Measurements from ENCODE around the gene SLC30A3. TPM values are rescaled to one million over a fixed set of nuclear protein-coding genes. Genes with fewer than 3 reads are reported as not detected.

The SLC30A3 gene
- total RNA-seq, 1 donor from 2014 or later: not detected

GRCh38 chr2:27285481-27285880, 22.6 kb upstream of the SLC30A3 start:
- DNase-seq (ENCODE audit: low read depth): no peak
- TF ChIP-seq CTCF (conservative IDR thresholded peaks at IDR 0.05; ENCODE audit: low read depth, low read length): no peak

GRCh38 chr2:27284996-27285395, 22.1 kb upstream of the SLC30A3 start:
- no peak overlapping the region for H3K4me3 ChIP-seq (ENCODE audit: low read depth, low read length)
- no peak for TF ChIP-seq CTCF (conservative IDR thresholded peaks at IDR 0.05; ENCODE audit: low read depth, low read length)
- no peak for DNase-seq (ENCODE audit: low read depth)

More at GRCh38 chr2:27285481-27285880, 22.6 kb upstream of the SLC30A3 start:
- H3K4me3 ChIP-seq (ENCODE audit: low read depth, low read length): no peak overlapping the region

- TF ChIP-seq CTCF (conservative IDR thresholded peaks at IDR 0.05; ENCODE audit: low read depth, low read length): no peak
- no peak for DNase-seq (ENCODE audit: low read depth)
- no peak overlapping the region for H3K4me3 ChIP-seq (ENCODE audit: low read depth, low read length)
Observed at GRCh38 chr2:27282892-27283291, 20.0 kb upstream of the SLC30A3 start.

- no peak for DNase-seq (ENCODE audit: low read depth)
- TF ChIP-seq CTCF (conservative IDR thresholded peaks at IDR 0.05; ENCODE audit: low read depth, low read length): no peak
- no peak within 1 kb of the TSS for H3K4me3 ChIP-seq (ENCODE audit: low read depth, low read length)
Observed at GRCh38 chr2:27281855-27282559, 19.2 kb upstream of the SLC30A3 start, which contains the start of gene TRIM54. Gene TRIM54 (plus strand): TSS chr2:27282429. CDS start chr2:27282732, 303 bp downstream.

- no peak overlapping the region for H3K4me3 ChIP-seq (ENCODE audit: low read depth, low read length)
- no peak for DNase-seq (ENCODE audit: low read depth)
- no peak for TF ChIP-seq CTCF (conservative IDR thresholded peaks at IDR 0.05; ENCODE audit: low read depth, low read length)
Observed at GRCh38 chr2:27281442-27281841, 18.6 kb upstream of the SLC30A3 start.

GRCh38 chr2:27280826-27281225, 18.0 kb upstream of the SLC30A3 start:
- no peak for DNase-seq (ENCODE audit: low read depth)
- H3K4me3 ChIP-seq (ENCODE audit: low read depth, low read length): no peak overlapping the region
- no peak for TF ChIP-seq CTCF (conservative IDR thresholded peaks at IDR 0.05; ENCODE audit: low read depth, low read length)

- no peak for TF ChIP-seq CTCF (conservative IDR thresholded peaks at IDR 0.05; ENCODE audit: low read depth, low read length)
- no peak for DNase-seq (ENCODE audit: low read depth)
Observed at GRCh38 chr2:27278010-27278409, 15.2 kb upstream of the SLC30A3 start.

More at GRCh38 chr2:27278010-27278409, 15.2 kb upstream of the SLC30A3 start:
- no peak overlapping the region for H3K4me3 ChIP-seq (ENCODE audit: low read depth, low read length)

All from epithelial cell of proximal tubule (primary cell).